ENCODE data around the gene DCTPP1.
"Not testable (repeated sequence)": the region's sequence is repeated elsewhere in the genome, so short reads cannot be mapped to it uniquely, and the experiment has no call there.

The DCTPP1 gene

DNA sequence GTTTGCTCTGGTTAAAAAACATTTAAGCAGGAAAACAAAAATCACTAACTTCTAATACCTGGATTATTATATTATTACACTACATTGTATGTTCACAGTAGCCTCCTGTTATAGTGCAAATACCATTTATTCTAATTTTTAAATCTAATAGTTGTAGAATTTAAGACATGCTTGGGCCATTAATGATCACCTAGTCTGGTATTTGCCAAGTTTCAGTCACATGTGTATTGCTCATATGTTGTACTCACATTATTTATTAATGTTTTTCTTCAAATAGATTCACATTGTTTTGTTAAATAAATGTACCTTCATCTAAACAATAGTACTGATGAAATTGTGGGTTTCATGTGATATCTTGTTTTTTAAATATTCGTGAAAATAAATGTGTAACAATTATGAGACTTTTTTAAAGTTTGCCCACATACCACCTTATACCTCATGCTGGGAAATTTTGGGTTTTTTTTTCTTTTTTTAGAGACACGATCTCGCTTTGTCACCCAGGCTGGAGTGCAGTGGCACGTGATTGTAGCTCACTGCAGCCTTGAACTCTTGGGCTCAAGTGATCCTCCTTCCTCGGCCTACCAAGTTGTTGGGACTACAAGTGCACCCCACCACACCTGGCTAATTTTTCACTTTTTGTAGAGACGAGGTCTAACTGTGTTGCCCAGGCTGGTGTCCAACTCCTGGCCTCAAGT lies 16.6 kb downstream of the DCTPP1 start:
- no peak for DNase-seq (ENCODE audit: low read depth)

DNA sequence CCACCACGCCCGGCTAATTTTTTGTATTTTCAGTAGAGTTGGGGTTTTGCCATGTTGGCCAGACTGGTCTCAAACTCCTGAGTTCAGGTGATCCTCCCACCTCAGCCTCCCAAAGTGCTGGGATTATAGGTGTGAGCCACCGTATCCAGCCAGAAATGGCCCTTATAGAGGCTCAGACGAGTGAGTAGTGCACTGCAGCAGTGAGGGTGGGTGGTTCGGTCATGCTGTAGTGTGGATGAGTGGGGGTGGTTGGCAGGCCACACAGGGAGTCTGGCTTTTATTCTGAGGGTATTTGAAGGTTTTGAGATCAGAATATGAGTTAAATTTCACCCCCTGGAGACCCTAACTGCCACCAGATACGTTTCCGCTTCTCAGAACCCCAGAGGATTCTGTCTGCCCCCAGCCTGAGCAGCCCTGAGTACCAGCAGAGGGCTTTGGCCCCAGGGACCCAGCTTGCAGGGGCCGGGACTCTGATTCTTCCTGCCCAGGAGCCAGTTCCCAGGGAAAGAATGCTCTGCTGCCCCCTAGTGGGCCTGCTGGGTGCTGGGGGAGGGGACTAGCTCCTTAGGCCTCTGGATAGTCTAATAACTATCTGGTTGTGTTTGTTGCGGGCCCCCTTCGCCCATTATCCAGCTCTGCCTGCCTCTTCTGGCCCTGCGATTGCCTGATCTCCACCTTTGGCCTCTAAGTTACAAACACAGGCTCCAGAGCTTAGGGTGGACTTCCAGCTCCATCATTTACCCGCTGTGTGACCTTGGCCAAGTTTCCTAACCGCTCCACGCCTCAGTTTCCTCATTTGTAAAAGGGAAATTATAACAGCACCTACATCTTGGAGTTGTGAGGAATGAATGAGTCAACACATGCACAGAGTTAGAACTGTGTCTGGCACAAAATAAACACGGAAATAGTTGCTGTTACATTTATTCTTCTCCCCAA lies 20.4 kb downstream of the DCTPP1 start:
- DNase-seq (ENCODE audit: low read depth) = peak; percentile 80

DNA sequence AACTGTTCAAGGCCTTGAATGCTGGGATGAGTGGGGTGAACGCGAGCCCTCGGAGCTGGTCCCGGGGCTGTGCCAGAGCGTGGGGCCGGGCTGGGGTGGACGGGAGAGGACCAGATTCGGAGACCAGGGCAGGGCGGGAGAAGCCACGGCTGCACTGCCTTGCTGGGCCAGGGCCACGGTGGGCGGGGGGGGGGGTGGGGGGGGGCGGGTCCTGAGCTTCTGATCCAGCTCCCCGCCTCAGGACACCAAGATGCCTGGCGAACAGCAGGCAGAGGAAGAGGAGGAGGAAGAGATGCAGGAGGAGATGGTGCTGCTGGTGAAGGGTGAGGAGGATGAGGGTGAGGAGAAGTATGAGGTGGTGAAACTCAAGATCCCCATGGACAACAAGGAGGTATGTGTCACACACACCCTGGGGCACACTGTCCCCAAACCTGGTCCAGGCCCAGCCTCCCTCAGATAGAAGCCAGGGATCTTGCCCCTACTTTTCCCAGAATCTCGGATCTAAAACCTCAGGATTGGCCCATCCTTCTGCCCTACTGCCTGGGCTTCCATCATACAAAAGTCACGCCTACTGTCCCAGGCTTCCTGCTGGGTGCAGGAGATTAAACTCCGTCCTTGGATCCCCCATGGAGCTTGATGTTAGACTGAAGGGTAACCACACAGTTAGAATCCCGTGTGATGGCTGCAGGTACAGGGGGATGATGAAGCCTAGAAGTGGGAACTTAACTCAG lies 21.9 kb downstream of the DCTPP1 start:
- DNase-seq (ENCODE audit: low read depth) = no peak

DNA sequence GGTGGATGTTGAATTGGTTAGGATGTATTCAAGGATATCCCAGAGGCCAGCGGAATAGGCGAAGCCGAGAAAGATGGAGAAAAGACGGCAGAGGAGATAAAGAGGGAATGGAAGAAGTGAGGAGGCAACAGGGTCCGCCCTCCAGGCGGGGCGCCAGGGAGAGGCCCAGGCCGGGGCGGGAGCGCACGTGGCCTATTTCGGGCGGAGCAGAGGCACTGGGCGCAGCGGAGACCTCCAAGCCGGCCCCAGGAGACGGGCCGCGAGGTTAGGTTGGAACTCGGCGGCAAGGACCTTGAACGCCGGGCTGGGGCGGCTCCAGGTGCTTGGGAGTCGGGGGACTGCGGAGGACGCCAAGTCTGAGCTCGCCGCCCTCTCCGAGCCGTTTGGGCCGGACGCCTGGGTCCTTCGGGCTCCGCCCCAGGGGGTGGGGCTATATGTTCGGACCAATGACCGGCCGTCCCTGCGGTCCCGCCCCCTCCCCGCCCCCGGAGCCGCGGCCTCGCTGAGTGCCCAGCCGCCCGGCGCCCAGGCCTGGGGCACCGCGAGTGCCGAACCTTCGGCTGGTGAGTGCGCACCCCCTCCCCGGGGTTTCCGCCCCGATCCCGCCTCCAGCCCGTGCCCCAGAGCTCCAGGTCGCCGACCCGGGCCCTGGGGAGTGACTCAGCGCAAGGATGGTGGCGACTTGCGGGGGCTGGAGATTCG lies 22.6 kb downstream of the DCTPP1 start, which contains the start of gene ZNF771:
Gene ZNF771 (plus strand): TSS at position 505 of the 702 bp plus-strand sequence. CDS start 448 bp downstream, outside the sequence.
- peak; percentile 76 for DNase-seq (ENCODE audit: low read depth)

DNA sequence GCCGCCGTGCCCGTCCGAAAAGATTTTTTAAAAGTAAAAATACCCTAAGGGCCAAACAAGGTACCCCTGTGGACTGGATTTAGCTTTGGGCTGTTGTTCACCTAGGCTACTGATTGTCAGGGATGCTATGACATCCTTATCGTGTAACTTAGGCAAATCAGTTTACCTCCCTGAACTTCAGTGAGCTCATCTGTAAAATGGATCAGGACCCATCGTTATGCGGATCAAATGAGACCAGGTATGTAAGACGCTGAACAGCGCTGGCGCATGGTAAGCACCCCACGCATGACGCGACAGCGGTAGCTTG lies 23.1 kb downstream of the DCTPP1 start:
- DNase-seq (ENCODE audit: low read depth) = no peak

DNA sequence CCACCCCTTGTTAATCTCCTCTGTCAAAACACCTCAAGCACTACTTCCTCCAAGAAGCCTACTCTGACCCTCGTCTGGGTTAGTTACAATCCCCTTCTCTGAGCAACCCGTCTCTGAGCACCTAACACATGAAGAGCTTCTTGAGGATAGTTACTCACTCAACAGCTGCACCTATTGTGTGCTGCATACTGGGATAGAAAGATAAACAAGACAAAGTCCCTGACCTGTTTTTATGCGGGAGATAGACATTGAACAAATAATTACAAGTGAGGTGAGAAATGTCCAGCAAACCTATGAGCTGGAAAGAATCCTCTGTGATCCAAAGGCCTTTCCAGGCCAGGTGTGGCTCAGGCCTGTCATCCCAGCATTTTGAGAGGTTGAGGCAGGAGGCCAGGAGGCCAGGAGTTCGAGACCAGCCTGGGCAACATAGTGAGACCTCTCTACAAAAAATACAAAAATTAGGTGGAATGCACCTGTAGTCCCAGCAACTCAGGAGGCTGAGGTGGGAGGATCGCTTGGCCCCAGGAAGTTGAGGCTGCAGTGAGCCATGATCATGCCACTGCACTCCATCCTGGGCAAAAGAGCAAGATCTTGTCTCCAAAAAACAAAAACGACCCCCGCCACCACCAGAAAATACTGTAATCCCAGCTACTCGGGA lies 27.9 kb downstream of the DCTPP1 start:
- DNase-seq (ENCODE audit: low read depth) = no peak

DNA sequence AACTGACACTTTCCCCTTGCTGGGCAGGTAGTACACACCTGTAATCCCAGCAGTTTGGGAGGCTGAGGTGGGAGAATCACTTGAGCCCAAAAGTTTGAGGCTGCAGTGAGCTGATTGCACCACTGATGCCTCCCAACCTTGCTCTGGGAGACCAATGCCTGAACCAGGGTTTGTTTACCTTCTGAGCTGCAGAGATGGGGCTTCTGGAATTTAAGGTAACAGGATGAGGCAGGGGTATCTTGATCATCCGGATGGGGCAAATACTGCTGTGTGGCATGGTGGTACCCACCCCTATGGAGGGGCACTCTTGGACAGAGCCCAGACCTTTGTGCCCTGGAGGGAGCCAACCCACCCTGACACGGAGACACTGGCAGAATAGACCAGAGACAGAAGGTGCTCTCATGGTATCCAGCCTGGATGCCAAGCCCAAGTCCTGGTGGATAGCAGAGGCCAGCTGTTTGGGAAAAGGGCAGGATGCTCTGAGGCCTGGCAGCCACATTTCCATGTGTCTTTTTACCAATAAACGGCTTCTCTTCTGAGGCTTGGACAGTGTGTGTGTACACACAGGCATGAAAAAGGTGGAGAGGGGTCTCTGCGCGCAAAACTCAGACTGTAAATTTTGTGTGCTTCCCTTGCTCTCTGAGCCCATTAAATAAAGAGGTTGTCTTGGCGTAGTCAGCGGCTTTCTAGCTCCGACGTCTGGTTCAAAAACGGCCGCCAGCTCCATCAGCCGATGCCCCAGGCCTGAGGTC lies 30.2 kb downstream of the DCTPP1 start:
- DNase-seq (ENCODE audit: low read depth) = no peak

DNA sequence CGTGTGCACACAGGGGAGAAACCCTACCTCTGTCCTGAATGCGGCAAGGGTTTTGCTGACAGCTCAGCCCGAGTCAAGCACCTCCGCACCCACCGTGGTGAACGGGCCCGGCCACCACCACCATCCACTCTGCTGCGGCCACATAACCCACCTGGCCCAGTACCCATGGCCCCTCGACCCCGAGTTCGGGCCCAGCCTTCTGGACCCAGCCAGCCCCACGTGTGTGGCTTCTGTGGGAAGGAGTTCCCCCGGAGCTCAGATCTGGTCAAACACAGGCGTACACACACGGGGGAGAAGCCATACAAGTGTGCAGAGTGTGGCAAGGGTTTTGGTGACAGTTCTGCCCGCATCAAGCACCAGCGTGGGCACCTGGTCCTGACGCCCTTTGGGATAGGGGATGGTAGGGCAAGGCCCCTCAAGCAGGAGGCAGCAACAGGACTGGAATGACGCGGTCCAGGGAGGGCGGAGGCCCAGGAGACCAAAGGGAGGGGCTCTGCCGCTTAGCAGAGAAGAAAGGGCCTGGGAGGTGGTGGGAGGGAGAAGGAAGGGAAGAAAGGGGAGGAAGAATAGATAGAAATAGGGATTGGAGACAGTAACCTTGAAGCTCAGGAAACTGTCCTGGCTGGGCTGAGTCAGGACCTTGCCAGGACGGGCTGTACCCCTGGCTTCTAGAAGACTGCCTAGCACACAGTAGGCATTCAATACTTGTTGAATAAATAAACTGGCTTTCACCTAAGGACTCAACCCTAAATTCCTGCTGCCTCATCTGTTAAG lies 31.0 kb downstream of the DCTPP1 start:
- DNase-seq (ENCODE audit: low read depth) = no peak

DNA sequence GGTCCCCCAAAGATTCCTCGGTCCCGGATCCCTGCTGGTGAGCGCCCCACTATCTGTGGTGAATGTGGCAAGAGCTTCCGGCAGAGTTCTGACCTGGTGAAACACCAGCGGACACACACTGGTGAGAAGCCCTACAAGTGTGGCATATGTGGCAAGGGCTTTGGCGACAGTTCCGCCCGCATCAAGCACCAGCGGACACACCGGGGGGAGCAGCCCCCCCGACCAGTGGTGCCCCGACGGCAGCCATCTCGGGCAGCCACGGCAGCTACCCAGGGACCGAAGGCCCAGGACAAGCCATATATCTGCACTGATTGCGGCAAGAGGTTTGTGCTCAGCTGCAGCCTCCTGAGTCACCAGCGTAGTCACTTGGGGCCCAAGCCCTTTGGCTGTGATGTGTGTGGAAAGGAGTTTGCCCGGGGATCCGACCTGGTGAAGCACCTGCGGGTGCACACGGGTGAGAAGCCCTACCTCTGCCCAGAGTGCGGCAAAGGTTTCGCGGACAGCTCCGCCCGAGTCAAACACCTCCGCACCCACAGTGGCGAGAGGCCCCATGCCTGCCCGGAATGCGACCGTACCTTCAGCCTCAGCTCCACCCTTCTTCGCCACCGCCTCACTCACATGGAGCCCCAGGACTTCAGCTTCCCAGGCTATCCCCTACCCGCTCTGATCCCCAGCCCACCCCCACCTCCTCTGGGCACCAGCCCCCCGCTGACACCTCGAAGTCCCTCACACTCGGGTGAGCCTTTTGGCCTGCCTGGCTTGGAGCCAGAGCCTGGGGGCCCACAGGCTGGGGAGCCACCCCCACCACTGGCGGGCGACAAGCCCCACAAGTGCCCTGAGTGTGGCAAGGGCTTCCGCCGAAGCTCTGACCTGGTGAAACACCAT lies 31.8 kb downstream of the DCTPP1 start:
- DNase-seq (ENCODE audit: low read depth) = no peak

DNA sequence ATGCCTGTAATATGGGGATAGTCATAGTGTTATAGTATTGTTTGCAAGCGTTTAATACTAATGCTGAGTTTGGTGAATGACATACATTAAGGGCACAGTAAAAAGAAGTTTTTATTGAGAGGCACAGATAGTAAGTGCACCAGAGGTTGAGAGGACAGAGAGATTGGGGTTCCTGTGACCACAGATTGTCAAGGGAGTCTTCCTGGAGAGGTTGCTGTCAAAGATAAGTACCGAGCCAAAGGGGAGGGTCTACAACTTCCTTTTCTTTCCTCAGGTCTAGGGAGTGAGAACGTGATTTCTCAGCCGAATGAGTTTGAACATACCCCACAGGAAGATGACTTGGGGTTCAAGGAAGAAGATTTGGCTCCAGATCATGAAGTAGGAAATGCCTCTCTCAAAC lies 32.8 kb downstream of the DCTPP1 start:
- DNase-seq (ENCODE audit: low read depth) = peak; percentile 78

DNA sequence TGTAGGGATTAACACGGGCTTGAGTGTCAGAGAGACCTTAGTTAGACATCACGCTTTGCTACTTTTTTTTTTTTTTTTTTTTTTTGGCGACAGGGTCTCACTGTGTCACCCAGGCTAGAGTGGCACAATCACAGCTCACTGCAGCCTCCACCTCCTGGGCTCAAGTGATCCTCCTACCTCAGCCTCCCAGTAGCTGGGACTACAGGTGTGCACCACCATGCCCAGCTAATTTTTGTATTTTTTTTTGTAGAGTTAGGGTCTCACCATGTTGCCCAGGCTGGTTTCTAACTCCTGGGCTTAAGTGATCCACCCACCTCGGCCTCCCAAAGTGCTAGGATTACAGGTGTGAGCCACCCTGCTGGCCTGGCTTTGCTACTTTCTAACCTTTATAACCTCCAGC lies 33.2 kb downstream of the DCTPP1 start:
- DNase-seq (ENCODE audit: low read depth) = not testable (repeated sequence)

DNA sequence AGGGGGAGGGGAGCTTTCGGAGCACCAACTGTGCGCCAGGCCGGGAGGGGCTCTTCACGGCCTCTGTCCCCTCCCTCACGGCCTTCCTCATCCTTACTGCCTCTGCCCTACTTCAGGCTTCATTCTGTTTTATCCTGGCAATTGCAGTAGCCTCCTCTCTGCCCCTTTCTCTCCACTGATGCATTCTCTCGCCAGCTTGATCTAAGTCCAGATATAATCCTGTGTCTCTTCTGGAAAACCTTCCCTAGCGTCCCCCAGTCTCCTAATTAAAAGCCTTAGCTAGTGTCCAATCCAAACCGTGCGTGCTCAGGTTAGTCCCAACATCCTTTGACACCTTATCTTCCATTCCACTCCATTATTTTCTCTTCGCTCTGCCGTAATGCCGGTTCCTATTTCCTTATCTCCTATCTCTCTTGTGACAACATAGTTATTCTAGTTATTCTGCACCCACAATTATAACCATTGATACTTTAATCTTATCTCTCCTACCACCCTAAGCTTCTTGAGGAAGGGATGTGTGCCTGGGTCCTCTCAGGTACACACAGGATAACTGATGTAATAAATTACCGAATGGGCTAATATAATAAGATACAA lies 33.7 kb downstream of the DCTPP1 start:
- no peak for DNase-seq (ENCODE audit: low read depth)

DNA sequence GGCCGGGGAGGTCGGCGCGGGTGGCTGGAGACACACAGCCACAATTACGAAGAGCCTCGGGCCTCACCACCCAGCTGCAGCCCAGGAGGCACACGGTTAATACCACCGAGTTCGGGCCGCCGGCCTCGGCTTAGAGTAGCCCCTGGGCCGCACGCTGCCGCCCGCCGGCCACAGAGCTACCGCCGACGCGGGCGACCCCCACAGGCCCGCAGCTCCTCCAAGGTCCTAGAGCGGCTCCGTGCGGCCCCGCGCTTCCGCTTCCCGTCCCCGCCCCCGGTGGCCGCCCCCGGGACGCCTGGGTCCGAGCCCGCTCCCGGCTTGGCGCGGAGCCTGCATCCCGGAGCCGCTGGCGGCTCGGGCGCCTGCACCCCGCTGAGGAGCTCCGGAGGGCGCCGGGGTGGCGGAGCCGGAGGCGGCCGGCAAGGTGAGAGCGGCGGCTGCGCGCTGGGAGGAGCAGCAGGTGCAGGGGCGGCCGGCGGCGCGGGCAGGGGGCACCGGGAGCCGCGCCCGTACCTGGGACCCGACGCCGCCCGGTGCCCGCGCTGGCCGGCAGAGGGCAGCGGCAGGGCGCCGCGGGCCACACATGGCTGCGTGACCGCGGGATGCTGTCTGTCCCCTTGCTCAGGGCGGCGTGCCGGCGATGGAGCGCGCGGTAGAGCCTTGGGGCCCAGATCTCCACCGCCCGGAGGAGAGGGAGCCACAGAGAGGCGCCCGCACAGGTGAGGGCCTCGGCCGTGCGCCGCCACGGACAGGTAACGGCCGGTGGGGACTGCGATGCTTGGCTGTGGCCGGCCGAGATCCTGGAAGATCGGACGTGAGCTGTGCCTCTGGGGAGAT lies 34.5 kb downstream of the DCTPP1 start, which contains the start of gene ZNF48:
Gene ZNF48 (plus strand): TSS at position 266 of the 837 bp plus-strand sequence. CDS start 375 bp downstream, at position 641.
- DNase-seq (ENCODE audit: low read depth) = peak; percentile 79

DNA sequence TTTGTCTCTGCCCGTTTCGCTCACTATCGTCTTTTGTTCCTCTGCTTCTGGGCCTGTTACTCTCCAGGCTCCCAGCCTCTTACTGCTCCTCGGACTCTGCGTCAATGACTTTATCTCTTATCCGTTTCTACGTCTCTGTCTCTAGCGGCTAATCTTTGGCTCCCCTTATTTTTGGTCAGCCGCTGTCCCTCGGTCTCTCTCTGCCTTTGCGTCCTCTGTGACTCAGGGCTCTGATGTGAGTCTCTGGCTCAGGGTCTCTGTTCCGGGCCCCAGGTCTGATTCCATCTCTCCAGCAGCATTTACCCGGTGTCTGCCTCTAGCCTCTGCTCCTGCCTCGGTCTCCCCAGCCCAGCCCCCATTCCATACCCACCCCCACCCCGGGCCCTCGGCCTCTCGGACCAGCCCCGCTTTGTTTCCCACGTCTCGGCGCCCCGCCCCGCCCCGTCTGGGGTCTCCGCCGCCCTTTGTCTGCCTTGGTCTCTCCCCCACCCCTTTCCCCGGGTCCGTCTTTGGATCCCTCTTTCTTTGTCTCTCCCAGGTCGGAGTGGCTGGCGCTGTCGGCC lies 35.2 kb downstream of the DCTPP1 start:
- DNase-seq (ENCODE audit: low read depth) = no peak

DNA sequence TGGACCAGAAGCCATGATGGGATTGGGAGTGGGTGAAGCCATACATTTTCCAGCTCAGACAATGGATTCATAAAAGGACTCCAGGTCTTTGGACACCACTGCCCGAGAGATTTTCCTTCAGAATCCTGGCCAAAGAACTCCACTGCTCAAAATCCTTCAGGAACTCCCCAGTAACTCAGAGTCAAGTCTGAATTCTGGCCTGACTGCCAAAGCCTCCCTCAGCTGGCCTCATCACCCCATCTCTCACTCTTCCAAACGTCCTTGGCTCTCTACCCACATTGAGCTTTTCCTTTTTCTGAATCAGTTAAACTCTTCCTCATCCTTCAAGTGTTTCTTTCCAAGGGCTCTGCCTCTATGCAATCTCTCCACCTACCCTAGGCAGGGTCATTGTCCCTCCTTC lies 46.3 kb downstream of the DCTPP1 start:
- no peak for DNase-seq (ENCODE audit: low read depth)

DNA sequence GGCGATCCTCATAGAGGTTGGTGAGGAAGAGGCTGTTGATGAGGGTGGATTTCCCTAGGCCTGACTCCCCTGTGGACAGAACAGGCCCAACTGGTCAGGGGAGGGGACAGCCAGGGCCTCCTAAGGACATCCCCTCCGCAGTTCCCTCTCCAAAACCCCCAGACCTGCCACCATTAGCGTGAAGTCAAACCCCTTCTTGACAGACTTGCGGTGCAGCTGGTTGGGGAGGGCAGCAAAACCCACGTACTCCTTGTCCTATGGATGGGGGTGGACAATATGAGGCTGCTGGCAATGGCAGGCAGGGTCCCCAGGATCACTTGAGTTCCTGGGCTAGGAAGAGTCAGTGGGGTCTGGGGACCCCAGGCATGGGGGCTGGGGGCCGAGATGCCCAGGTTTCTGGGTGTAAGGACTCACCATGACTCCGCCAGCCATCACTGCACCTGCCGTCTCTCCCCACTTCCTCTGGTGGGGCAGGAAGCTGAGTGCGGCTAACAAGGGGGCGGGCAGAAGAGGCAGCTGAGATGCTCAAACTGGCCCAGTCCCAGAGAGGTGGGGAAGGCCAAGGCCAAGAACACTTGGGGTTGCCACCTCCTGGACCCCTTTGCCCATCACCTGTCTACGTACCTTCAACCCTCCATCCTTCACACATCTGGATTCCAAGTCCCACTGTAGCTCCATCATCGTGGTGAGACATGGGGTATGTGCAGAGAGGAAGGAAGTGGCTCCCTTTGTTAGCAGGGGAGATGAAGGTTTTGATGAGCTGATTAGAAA lies 47.5 kb downstream of the DCTPP1 start, which contains the start of gene SEPTIN1:
Gene SEPTIN1 (minus strand): TSS at position 451 of the 771 bp plus-strand sequence. CDS start 19 bp downstream, at position 432.
- no peak for DNase-seq (ENCODE audit: low read depth)

Data from CMK (cell line).